Endothelial cell of umbilical vein (primary cell): Measurements from ENCODE around the gene CLIC4. TPM values are rescaled to one million over a fixed set of nuclear protein-coding genes. Genes with fewer than 3 reads are reported as not detected.

Source experiments
- BruUV-seq: library from RNA; stranded (reverse); fragments of 400-500 nt; replicated peaks from 2 replicates; lab custom pipeline; 2021; lab: Mats Ljungman, UMichigan
- CTCF ChIA-PET: fragments of 300-600, 350-600 bp; sonication (Branson Sonifier 250); formaldehyde crosslinking; loops from one replicate; lab custom pipeline; 2021; ENCODE audit warnings: antibody characterized with exemption, inconsistent platforms; lab: Charles Lee
- POLR2A ChIA-PET: fragments of 300-600, 350-600 bp; sonication (Branson Sonifier 250); formaldehyde crosslinking; loops from one replicate; lab custom pipeline; 2021; ENCODE audit warnings: antibody characterized with exemption, inconsistent platforms; lab: Charles Lee
- DNase-seq: peaks from one replicate; pipeline ENCODE4 v3.0.0-alpha.2; 2011; ENCODE audit warnings: low read depth, low spot score
- FAIRE-seq: peaks from 2 replicates; lab custom pipeline; 2011; peaks lifted over from hg19 to GRCh38; lab: Jason Lieb, UNC
- H2AFZ ChIP-seq: 2 replicates; pipeline ENCODE4 v1.6.0; 2012; ENCODE audit warnings: low read depth, low read length, control low read depth, inconsistent platforms
- H3K27ac ChIP-seq: 2 replicates; pipeline ENCODE4 v1.5.1; 2011; ENCODE audit warnings: low read depth, mild to moderate bottlenecking, control low read depth, low read length, moderate library complexity; ENCODE audit not compliant: insufficient read depth
- H3K27me3 ChIP-seq, 2 experiments: 2 replicates each; pipeline versions ENCODE4 v1.6.0 to v1.6.1; 2011; ENCODE audit warnings: low read length in 2 of 2, mixed read lengths in 1 of 2; ENCODE audit not compliant: control insufficient read depth in 2 of 2, insufficient read depth in 2 of 2
- H3K36me3 ChIP-seq, 2 experiments: 2 replicates in 1 of 2; 3 replicates in 1 of 2; pipeline ENCODE4 v1.5.1; 2011; ENCODE audit warnings: low read length in 2 of 2, mild to moderate bottlenecking in 1 of 2, moderate library complexity in 1 of 2; ENCODE audit not compliant: control insufficient read depth in 2 of 2, insufficient read depth in 2 of 2; ENCODE audit errors: extremely low read depth in 1 of 2
- H3K4me1 ChIP-seq: 3 replicates; pipeline ENCODE4 v1.5.1; 2011; ENCODE audit warnings: mild to moderate bottlenecking, low read length; ENCODE audit not compliant: control insufficient read depth, insufficient read depth; ENCODE audit errors: extremely low read depth
- H3K4me2 ChIP-seq: 2 replicates; pipeline ENCODE4 v1.6.1; 2011; ENCODE audit warnings: low read length, control low read depth, mixed read lengths; ENCODE audit not compliant: insufficient read depth
- H3K4me3 ChIP-seq, 3 experiments: fragments of 200-600 bp in 1 of 3; sonication (generic), shearing (Covaris generic) in 1 of 3; replicated peaks in 1 of 3; 2 replicates each; pipeline ENCODE4 v1.5.1; 2011 to 2016; ENCODE audit warnings: control low read depth in 3 of 3, low read length in 3 of 3, mild to moderate bottlenecking in 2 of 3, inconsistent platforms in 1 of 3, low read depth in 1 of 3, moderate library complexity in 1 of 3; ENCODE audit not compliant: insufficient read depth in 1 of 3
- H3K79me2 ChIP-seq: 2 replicates; pipeline ENCODE4 v1.6.0; 2012; ENCODE audit warnings: low read length, inconsistent platforms; ENCODE audit not compliant: control insufficient read depth, insufficient read depth
- H3K9ac ChIP-seq: replicated peaks from 2 replicates; pipeline ENCODE3; 2011; ENCODE audit warnings: low read length, control low read depth; ENCODE audit not compliant: insufficient read depth; ENCODE audit errors: extremely low read depth
- H3K9me1 ChIP-seq: replicated peaks from 3 replicates; pipeline ENCODE4 v1.6.0; 2011; ENCODE audit warnings: mild to moderate bottlenecking, low read length; ENCODE audit not compliant: control insufficient read depth, insufficient read depth; ENCODE audit errors: extremely low read depth
- H3K9me3 ChIP-seq: replicated peaks from 2 replicates; pipeline ENCODE4 v1.5.1; 2012; ENCODE audit warnings: low read length, inconsistent platforms; ENCODE audit not compliant: control insufficient read depth, insufficient read depth
- H4K20me1 ChIP-seq: replicated peaks from 2 replicates; pipeline ENCODE3; 2011; ENCODE audit warnings: mild to moderate bottlenecking, low read length; ENCODE audit not compliant: control insufficient read depth, insufficient read depth; ENCODE audit errors: extremely low read depth
- EZH2 ChIP-seq: IDR thresholded peaks from 2 replicates; pipeline ENCODE4 v1.6.1; 2012; ENCODE audit warnings: borderline replicate concordance, low read depth, mild to moderate bottlenecking, moderate library complexity, low read length, inconsistent platforms; ENCODE audit not compliant: severe bottlenecking
- FOS ChIP-seq: IDR thresholded peaks from 2 replicates; pipeline ENCODE4 v1.6.1; 2011; ENCODE audit warnings: mild to moderate bottlenecking, low read length, moderate library complexity, borderline replicate concordance; ENCODE audit not compliant: insufficient read depth
- GATA2 ChIP-seq: IDR thresholded peaks from 2 replicates; pipeline ENCODE4 v1.7.0; 2011; ENCODE audit warnings: low read depth, mild to moderate bottlenecking, moderate library complexity, mixed read lengths, low read length; ENCODE audit not compliant: insufficient read length, insufficient read depth
- JUN ChIP-seq: IDR thresholded peaks from 2 replicates; pipeline ENCODE4 v1.6.1; 2011; ENCODE audit warnings: borderline replicate concordance, low read depth; ENCODE audit not compliant: insufficient read length, insufficient read depth
- MYC ChIP-seq: IDR thresholded peaks from one replicate; pipeline ENCODE4 v1.6.1; 2011; ENCODE audit warnings: mild to moderate bottlenecking, low read depth, low read length
- POLR2A ChIP-seq: IDR thresholded peaks from 2 replicates; pipeline ENCODE4 v1.6.1; 2012; ENCODE audit warnings: low read depth, mild to moderate bottlenecking, control low read depth, low read length
- POLR2AphosphoS5 ChIP-seq: IDR thresholded peaks from 2 replicates; pipeline ENCODE4 v1.6.1; 2012; ENCODE audit warnings: low read depth, mild to moderate bottlenecking, control low read depth, low read length, moderate library complexity; ENCODE audit not compliant: insufficient read depth
- dilution Hi-C: fragments of 300-500 bp; cut with MboI; formaldehyde crosslinking; loops from one replicate; pipeline ENCODE4 v1.15.0; 2019; ENCODE audit warnings: low sequenced_read_pairs; ENCODE audit not compliant: extremely low pct_ligation_motif_present
- intact Hi-C: fragments of 100-400 bp; cut with micrococcal nuclease; formaldehyde crosslinking; loops from one replicate; pipeline ENCODE4 v1.10.0; 2022
- polyA plus RNA-seq, 4 experiments: library from polyadenylated mRNA; depleted of rRNA in 3 of 4; stranded (reverse) in 3 of 4; unstranded in 1 of 4; fragments of >200 nt; gene quantifications; 2 replicates each; pipeline versions ENCODE4 v1.2.1 to v1.2.3, GENCODE V29; 2011 to 2012; ENCODE audit warnings: missing spikeins in 1 of 4
- total RNA-seq: library from RNA; stranded (reverse); gene quantifications from 2 replicates; pipeline ENCODE4 v1.2.3, GENCODE V29; 2021
- TF ChIP-seq, protein P1 (sequence below): IDR thresholded peaks from 2 replicates; pipeline ENCODE4 v1.6.1; 2011; ENCODE audit not compliant: insufficient read depth, insufficient read length
- TF ChIP-seq, protein P2 (sequence below), 2 donors: IDR thresholded peaks; 1 replicate in 1 of 2; 2 replicates in 1 of 2; pipeline ENCODE4 v1.5.1; 2011; ENCODE audit warnings: low read length in 2 of 2, mild to moderate bottlenecking in 2 of 2, moderate library complexity in 2 of 2, control low read depth in 1 of 2, inconsistent platforms in 1 of 2, low read depth in 1 of 2; ENCODE audit not compliant: insufficient read depth in 1 of 2; ENCODE audit errors: extremely low read depth in 1 of 2

The CLIC4 gene
- total and polyA plus RNA-seq, 2 donors (not counting 3 experiments of a cell fraction or from before 2014, with no cell fraction given), result 97.5 to 330 TPM

DNA sequence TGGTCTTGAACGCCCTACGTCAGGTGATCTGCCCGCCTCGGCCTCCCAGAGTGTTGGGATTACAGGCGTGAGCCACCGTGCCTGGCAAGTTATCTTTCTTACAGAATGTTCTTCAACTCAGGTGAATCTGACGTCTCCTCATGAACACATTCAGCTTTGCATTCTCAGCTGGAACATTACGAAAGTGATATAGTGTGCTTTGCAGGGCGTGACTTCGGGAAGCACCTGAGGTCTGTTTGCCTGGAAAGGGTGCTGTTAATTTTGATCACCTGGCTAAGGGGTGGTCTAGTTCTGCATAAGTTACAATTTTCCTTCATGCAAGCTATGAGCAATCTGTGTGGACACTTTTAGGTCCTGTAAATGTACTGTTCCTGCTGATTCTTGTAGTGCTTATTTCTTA, 16.3 kb upstream of the CLIC4 start:
- H3K9me1 ChIP-seq, result no peaks in the 10 kb centered on the region
- H3K27me3 ChIP-seq, result no peaks in the 10 kb centered on the region
- intact Hi-C loops (no loop called here), dilution Hi-C loops (no loop called here)
- TF ChIP-seq, protein P1, sequence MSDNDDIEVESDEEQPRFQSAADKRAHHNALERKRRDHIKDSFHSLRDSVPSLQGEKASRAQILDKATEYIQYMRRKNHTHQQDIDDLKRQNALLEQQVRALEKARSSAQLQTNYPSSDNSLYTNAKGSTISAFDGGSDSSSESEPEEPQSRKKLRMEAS, result no peak
- TF ChIP-seq MYC, result no peak
- no peak for TF ChIP-seq EZH2
- H3K4me1 ChIP-seq, result peaks cover 44% of the 10 kb centered on the region
- no peaks in the 10 kb centered on the region for H3K79me2 ChIP-seq
- no peaks in the 10 kb centered on the region for H3K36me3 ChIP-seq
- H4K20me1 ChIP-seq, result no peaks in the 10 kb centered on the region
- no peak overlapping the region for H3K9ac ChIP-seq
- ChIA-PET POLR2A (no interaction called here), CTCF (interaction anchor here (1.0 kb wide), 1 partner anchor 41 kb away, joined by 4 read pairs; no protein-coding TSS in a partner anchor)
- H3K9me3 ChIP-seq, result no peaks in the 10 kb centered on the region
- no peak overlapping the region for H3K4me3 ChIP-seq
- no peak overlapping the region for H2AFZ ChIP-seq
- no peak overlapping the region for H3K27ac ChIP-seq
- no peak for FAIRE-seq
- H3K4me2 ChIP-seq, result no peak overlapping the region
- no peak for DNase-seq
- BruUV-seq, result no TSS peak

DNA sequence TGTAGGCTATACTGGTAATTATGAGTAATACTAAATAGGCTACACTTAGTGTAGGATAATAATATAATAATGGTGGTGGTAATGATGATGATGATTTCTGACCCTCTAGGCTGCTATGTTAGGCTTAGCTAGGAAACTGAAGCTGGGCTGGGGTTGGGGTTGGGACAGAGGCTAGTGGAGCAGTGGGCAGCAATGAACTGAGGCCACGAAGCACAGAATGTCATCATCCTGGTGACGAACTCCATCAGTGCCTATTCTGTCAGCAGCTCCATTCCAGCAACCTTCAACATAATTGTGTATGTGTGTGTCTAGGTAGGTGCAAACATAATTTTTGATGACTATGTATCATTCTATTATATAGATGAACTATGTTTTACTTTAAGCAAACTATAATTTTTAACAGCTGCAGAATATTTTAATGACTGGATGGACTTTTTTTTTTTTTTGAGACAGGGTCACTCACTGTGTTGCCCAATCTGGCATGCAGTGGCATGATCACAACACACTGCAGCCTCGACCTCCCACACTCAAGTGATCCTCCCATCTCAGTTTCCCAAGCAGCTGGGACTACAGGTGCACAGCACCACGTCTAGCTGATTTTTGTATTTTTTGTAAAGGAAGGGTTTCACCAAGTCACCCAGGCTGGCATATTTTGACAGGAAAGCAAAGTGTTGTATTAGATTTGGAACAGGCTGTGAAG, 12.9 kb upstream of the CLIC4 start:
- no peak overlapping the region for H3K27ac ChIP-seq
- H3K4me2 ChIP-seq, result no peak overlapping the region
- CTCF ChIA-PET, result interaction anchor here (0.8 to 2.4 kb wide), 5 partner anchors 11 to 103 kb away, joined by 3 to 7 read pairs (median 4); no protein-coding TSS in a partner anchor
- H3K9me1 ChIP-seq, result no peaks in the 10 kb centered on the region
- no peaks in the 10 kb centered on the region for H4K20me1 ChIP-seq
- no peak for TF ChIP-seq GATA2
- TF ChIP-seq JUN, result no peak
- TF ChIP-seq POLR2A, result no peak
- no peak for TF ChIP-seq FOS
- no peak for TF ChIP-seq POLR2AphosphoS5
- TF ChIP-seq, protein P2, sequence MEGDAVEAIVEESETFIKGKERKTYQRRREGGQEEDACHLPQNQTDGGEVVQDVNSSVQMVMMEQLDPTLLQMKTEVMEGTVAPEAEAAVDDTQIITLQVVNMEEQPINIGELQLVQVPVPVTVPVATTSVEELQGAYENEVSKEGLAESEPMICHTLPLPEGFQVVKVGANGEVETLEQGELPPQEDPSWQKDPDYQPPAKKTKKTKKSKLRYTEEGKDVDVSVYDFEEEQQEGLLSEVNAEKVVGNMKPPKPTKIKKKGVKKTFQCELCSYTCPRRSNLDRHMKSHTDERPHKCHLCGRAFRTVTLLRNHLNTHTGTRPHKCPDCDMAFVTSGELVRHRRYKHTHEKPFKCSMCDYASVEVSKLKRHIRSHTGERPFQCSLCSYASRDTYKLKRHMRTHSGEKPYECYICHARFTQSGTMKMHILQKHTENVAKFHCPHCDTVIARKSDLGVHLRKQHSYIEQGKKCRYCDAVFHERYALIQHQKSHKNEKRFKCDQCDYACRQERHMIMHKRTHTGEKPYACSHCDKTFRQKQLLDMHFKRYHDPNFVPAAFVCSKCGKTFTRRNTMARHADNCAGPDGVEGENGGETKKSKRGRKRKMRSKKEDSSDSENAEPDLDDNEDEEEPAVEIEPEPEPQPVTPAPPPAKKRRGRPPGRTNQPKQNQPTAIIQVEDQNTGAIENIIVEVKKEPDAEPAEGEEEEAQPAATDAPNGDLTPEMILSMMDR (IDR thresholded peaks at IDR 0.05; ENCODE audit: extremely low read depth in 1 of 2, insufficient read depth in 1 of 2, low read depth in 1 of 2, low read length in 2 of 2), result no peak
- no peak for TF ChIP-seq MYC
- TF ChIP-seq, protein P1, result no peak
- TF ChIP-seq EZH2, result no peak
- H3K9ac ChIP-seq, result no peak overlapping the region
- H3K27me3 ChIP-seq, result no peaks in the 10 kb centered on the region
- DNase-seq (no peak), FAIRE-seq (peak; percentile 35)
- POLR2A ChIA-PET, result interaction anchor here (1.3 kb wide), 1 partner anchor 13 kb away, joined by 4 read pairs; the partner anchor contains the start of gene CLIC4
- no peaks in the 10 kb centered on the region for H3K36me3 ChIP-seq
- no peaks in the 10 kb centered on the region for H3K79me2 ChIP-seq
- intact Hi-C loops, result no loop called here
- no TSS peak for BruUV-seq
- no peak overlapping the region for H3K4me3 ChIP-seq
- H3K4me1 ChIP-seq, result peaks cover 14% of the 10 kb centered on the region
- dilution Hi-C loops, result no loop called here
- H3K9me3 ChIP-seq, result no peaks in the 10 kb centered on the region
- H2AFZ ChIP-seq, result no peak overlapping the region
